Measurements from ENCODE around the gene PODXL2.
"Not testable (repeated sequence)": the region's sequence is repeated elsewhere in the genome, so short reads cannot be mapped to it uniquely, and the experiment has no call there.

Gene PODXL2

GRCh38 chr3:127590593-127591465 is 38.2 kb upstream of the PODXL2 start, which contains the start of gene TPRA1:
Gene TPRA1 (minus strand): TSS chr3:127590733. CDS start chr3:127580146, 10,587 bp downstream.
- FAIRE-seq (peak; percentile 94), DNase-seq (ENCODE audit: insufficient read length, low spot score) (peak; percentile 92)
- TF ChIP-seq POLR2A (IDR thresholded peaks at IDR 0.05; ENCODE audit: low read depth, low read length) (peak; percentile 73; the same call in 1 of the 2 replicates), POU2F2 (IDR thresholded peaks at IDR 0.05; ENCODE audit: low read depth, low read length) (no peak), PAX5 (IDR thresholded peaks at IDR 0.05; ENCODE audit: insufficient read depth, low read length, severe bottlenecking) (peak; percentile 7), TAF1 (IDR thresholded peaks at IDR 0.05; ENCODE audit: low read depth, low read length) (0 out of 2 replicates have a peak, but pooled peaks have one; percentile 32), POLR2AphosphoS5 (IDR thresholded peaks at IDR 0.05; ENCODE audit: low read depth, low read length) (no peak; the same call in none of the 2 replicates), SPI1 (IDR thresholded peaks at IDR 0.05; ENCODE audit: low read depth, low read length) (no peak)

- TF ChIP-seq POU2F2 (IDR thresholded peaks at IDR 0.05; ENCODE audit: low read depth, low read length) (no peak), PAX5 (IDR thresholded peaks at IDR 0.05; ENCODE audit: insufficient read depth, low read length, severe bottlenecking) (no peak), POLR2AphosphoS5 (IDR thresholded peaks at IDR 0.05; ENCODE audit: low read depth, low read length) (no peak), TAF1 (IDR thresholded peaks at IDR 0.05; ENCODE audit: low read depth, low read length) (no peak), SPI1 (IDR thresholded peaks at IDR 0.05; ENCODE audit: low read depth, low read length) (no peak), POLR2A (IDR thresholded peaks at IDR 0.05; ENCODE audit: low read depth, low read length) (no peak)
- no peak for DNase-seq (ENCODE audit: insufficient read length, low spot score)
- FAIRE-seq, result no peak
These were observed 35.8 kb upstream of the PODXL2 start for GRCh38 chr3:127593178-127593577.

GRCh38 chr3:127595303-127595702 is 33.7 kb upstream of the PODXL2 start:
- DNase-seq (ENCODE audit: insufficient read length, low spot score), result no peak
- TF ChIP-seq TAF1 (IDR thresholded peaks at IDR 0.05; ENCODE audit: low read depth, low read length) (no peak), SPI1 (IDR thresholded peaks at IDR 0.05; ENCODE audit: low read depth, low read length) (no peak), POLR2A (IDR thresholded peaks at IDR 0.05; ENCODE audit: low read depth, low read length) (no peak), POLR2AphosphoS5 (IDR thresholded peaks at IDR 0.05; ENCODE audit: low read depth, low read length) (no peak), PAX5 (IDR thresholded peaks at IDR 0.05; ENCODE audit: insufficient read depth, low read length, severe bottlenecking) (no peak), POU2F2 (IDR thresholded peaks at IDR 0.05; ENCODE audit: low read depth, low read length) (no peak)
- FAIRE-seq, result no peak

GRCh38 chr3:127597020-127597771 is 31.8 kb upstream of the PODXL2 start:
- FAIRE-seq (no peak), DNase-seq (ENCODE audit: insufficient read length, low spot score) (no peak)
- TF ChIP-seq POU2F2 (IDR thresholded peaks at IDR 0.05; ENCODE audit: low read depth, low read length), result no peak
- no peak for TF ChIP-seq POLR2AphosphoS5 (IDR thresholded peaks at IDR 0.05; ENCODE audit: low read depth, low read length)
- no peak for TF ChIP-seq PAX5 (IDR thresholded peaks at IDR 0.05; ENCODE audit: insufficient read depth, low read length, severe bottlenecking)
- no peak for TF ChIP-seq POLR2A (IDR thresholded peaks at IDR 0.05; ENCODE audit: low read depth, low read length)
- TF ChIP-seq TAF1 (IDR thresholded peaks at IDR 0.05; ENCODE audit: low read depth, low read length), result no peak
- no peak for TF ChIP-seq SPI1 (IDR thresholded peaks at IDR 0.05; ENCODE audit: low read depth, low read length)

GRCh38 chr3:127598841-127599570 is 30.0 kb upstream of the PODXL2 start:
- FAIRE-seq (no peak), DNase-seq (ENCODE audit: insufficient read length, low spot score) (no peak)
- no peak for TF ChIP-seq POLR2A (IDR thresholded peaks at IDR 0.05; ENCODE audit: low read depth, low read length)

- FAIRE-seq (no peak), DNase-seq (ENCODE audit: insufficient read length, low spot score) (no peak)
- TF ChIP-seq POLR2AphosphoS5 (IDR thresholded peaks at IDR 0.05; ENCODE audit: low read depth, low read length), result no peak
- TF ChIP-seq POU2F2 (IDR thresholded peaks at IDR 0.05; ENCODE audit: low read depth, low read length), result no peak
- TF ChIP-seq SPI1 (IDR thresholded peaks at IDR 0.05; ENCODE audit: low read depth, low read length), result no peak
- no peak for TF ChIP-seq TAF1 (IDR thresholded peaks at IDR 0.05; ENCODE audit: low read depth, low read length)
- TF ChIP-seq PAX5 (IDR thresholded peaks at IDR 0.05; ENCODE audit: insufficient read depth, low read length, severe bottlenecking), result no peak
- TF ChIP-seq POLR2A (IDR thresholded peaks at IDR 0.05; ENCODE audit: low read depth, low read length), result no peak
These were observed 28.1 kb upstream of the PODXL2 start for GRCh38 chr3:127600749-127601456.

- TF ChIP-seq PAX5 (IDR thresholded peaks at IDR 0.05; ENCODE audit: insufficient read depth, low read length, severe bottlenecking) (no peak), SPI1 (IDR thresholded peaks at IDR 0.05; ENCODE audit: low read depth, low read length) (no peak), POU2F2 (IDR thresholded peaks at IDR 0.05; ENCODE audit: low read depth, low read length) (no peak), TAF1 (IDR thresholded peaks at IDR 0.05; ENCODE audit: low read depth, low read length) (no peak), POLR2A (IDR thresholded peaks at IDR 0.05; ENCODE audit: low read depth, low read length) (no peak), POLR2AphosphoS5 (IDR thresholded peaks at IDR 0.05; ENCODE audit: low read depth, low read length) (no peak)
- DNase-seq (ENCODE audit: insufficient read length, low spot score) (no peak), FAIRE-seq (no peak)
These were observed 24.9 kb upstream of the PODXL2 start for GRCh38 chr3:127604035-127604434.

- DNase-seq (ENCODE audit: insufficient read length, low spot score) (no peak), FAIRE-seq (no peak)
- TF ChIP-seq POLR2A (IDR thresholded peaks at IDR 0.05; ENCODE audit: low read depth, low read length) (no peak), POLR2AphosphoS5 (IDR thresholded peaks at IDR 0.05; ENCODE audit: low read depth, low read length) (no peak), PAX5 (IDR thresholded peaks at IDR 0.05; ENCODE audit: insufficient read depth, low read length, severe bottlenecking) (no peak), POU2F2 (IDR thresholded peaks at IDR 0.05; ENCODE audit: low read depth, low read length) (no peak), TAF1 (IDR thresholded peaks at IDR 0.05; ENCODE audit: low read depth, low read length) (no peak), SPI1 (IDR thresholded peaks at IDR 0.05; ENCODE audit: low read depth, low read length) (no peak)
These were observed 24.3 kb upstream of the PODXL2 start for GRCh38 chr3:127604546-127605165.

- FAIRE-seq; DNase-seq (ENCODE audit: insufficient read length, low spot score): not testable (repeated sequence)
These were observed 23.4 kb upstream of the PODXL2 start for GRCh38 chr3:127605547-127605946.
